GM19193 (cell line): Measurements from ENCODE around the gene NRIP1.

Source experiments
- POLR2A ChIP-seq: IDR thresholded peaks from 4 replicates; pipeline ENCODE4 v1.6.1; 2011; ENCODE audit not compliant: insufficient read depth, insufficient read length; ENCODE audit errors: extremely low read depth

NRIP1 gene

DNA sequence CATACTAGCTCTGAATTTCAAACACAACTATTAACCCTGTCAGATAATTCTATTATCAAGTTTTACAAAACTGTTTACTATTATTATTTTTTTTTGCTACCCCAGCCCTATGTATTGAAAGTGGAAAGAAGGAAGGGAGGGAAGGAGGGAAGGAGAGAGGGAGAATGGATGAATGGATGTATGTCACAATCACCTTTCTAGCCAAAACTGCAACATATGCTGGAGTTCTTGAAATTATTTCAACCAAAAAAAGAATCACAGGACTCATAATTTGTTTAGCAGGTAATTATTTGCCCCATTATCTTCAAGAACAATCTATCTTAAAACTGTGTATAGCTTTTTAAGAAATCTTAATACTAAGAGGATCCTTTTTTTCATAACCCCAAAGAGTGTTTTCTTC is 5.4 kb downstream of the NRIP1 start:
- no peak for TF ChIP-seq POLR2A

DNA sequence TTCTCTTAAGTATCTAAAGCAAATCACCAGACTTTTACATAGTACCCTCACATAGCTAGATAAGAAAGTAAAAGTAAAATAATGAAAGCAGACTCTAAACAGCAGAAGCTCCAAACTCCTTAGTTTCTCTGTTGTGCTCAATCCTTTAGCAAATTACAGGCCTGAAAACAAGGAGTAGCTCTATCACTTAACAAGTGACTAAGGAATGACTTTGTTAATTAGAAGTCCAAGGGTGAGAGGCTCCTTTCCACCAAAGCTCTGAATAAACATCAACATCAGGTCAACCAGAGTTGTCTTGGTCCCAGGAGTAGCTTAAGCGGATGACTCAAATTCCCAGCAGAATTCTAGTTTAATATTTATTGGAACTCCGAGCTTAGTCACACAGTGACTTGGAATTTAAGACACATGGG is 5.9 kb downstream of the NRIP1 start:
- TF ChIP-seq POLR2A, result no peak

DNA sequence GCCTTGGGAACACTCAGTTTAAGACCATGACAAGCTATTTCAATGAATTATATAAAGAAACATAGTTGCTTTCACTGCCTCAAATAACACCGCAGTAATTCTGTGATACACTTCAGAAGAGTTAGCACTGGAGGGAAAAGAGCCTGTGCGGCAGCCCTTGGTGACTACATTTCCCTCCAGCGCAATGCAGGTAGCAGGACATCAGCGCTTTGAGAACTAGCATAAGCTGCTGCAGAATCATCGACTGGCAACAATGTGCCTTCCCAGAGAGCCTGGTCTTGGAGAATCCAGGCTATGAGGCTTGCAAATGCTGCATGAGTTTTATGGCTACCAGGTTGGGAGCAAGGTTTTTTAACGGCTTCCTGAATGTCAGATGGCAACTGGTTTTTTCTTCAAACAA is 7.5 kb downstream of the NRIP1 start:
- TF ChIP-seq POLR2A, result no peak

DNA sequence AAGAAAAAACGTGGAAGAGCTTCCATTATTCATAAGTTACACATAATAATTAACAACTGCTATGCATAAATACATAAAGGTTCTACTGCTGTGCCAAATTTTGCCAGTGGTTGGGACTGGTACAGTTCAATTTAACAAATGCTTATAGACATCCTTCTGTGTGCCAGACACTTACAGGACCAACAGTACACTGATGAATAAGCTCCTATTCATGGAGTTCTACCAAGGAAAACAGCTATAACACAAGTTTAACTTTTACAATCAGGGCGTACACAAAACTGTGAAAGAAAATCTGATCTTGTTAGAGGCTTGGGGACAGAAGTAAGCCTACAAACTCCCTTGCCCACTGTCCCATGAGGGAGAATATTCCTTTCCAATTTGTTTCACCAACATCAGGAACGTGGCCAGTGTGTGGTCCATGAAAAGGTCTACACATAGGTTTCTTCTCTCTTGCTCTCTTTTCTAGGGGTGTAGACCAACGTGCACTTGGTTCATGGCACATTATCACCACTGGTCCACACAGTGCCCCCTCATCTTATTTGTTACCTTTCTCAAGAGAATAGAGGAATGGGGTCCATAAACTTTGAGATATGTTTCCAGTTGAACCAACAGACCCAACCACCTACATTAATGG is 10.1 kb downstream of the NRIP1 start:
- TF ChIP-seq POLR2A, result no peak

DNA sequence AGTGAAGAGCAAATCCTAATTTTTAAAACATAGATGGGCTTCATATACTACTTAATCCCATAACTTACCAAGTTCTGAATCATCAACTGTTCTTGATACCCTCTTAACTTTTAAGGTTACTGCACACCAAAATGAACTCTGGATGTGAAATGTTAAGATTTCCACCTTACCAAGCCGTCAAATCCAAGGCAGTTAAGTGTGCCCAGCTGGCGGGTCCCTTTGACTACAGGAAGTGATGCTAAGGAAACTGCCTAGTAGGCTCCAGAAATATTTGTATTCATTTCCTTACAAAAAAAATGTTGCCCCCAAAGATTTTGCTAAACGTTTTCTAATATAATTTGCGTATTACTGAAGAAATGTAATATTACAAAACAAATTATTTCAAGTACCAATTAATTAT is 10.7 kb downstream of the NRIP1 start:
- no peak for TF ChIP-seq POLR2A

DNA sequence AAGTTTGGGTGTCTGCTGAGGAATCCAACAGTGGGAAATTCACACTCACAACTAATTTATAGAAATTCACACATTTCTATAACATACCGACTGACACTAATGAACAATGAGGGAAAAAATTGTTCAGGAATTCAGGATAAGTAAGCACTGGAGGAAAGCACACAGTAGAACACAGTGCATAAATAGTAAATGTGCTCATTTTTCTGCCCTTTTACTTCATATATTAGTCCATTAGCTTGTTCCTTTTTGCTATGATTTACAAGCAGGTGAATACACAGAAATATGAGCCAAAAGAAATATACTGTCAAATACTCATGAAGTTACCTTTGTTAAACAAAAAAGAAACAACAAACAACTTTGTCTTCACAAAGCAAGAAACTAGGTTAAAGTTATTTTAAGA is 11.3 kb downstream of the NRIP1 start:
- no peak for TF ChIP-seq POLR2A

DNA sequence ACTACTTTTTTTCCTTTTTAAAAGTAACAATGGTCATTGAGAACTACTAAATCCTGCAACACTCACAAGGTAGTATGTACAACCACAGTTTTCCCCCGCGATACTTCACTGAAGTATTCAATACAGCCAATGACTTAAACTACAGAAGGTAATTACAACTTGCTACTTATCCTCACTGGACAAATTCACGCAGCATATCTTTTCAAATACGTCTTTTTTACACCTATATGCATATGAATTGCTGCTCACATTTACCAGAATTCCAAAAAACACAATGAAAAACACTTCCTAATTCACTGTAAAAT is 12.4 kb downstream of the NRIP1 start:
- TF ChIP-seq POLR2A, result no peak

DNA sequence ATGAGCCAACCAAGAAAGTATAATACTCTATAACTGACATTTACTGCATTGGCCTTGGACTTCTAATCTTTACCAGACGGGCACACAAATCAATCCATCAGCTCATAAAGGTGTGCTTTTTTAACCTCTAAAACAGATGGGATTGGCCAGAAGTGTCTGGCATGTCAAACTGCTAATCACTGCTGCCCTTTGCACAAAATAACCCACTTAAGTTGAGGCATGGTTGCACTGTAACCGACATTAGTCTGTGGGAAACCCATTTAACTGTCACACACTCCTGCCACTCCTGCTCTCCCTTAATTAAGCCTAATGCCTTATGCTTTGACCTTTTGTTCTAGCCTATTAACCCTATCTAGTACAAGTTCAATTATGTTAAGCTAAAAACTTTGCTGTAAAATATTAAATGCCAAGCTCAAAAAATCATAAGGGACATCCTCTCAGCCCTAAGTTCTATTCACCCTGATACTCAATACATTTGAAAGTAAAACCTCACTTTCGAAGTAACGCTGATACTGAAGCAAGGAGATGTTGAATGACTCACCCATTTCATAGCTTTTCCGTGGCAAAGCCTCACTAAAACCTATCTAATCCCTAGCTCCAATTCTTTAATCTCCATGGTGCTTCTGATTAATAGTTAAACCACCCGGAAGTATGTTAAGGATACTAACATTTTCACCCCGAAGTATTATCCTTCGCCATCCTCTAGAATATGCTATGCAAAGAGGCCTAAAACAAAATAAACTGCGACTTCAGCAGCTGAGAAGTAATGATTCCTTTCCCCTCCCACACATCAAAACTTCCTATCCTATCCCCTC is 12.9 kb downstream of the NRIP1 start:
- TF ChIP-seq POLR2A, result no peak

DNA sequence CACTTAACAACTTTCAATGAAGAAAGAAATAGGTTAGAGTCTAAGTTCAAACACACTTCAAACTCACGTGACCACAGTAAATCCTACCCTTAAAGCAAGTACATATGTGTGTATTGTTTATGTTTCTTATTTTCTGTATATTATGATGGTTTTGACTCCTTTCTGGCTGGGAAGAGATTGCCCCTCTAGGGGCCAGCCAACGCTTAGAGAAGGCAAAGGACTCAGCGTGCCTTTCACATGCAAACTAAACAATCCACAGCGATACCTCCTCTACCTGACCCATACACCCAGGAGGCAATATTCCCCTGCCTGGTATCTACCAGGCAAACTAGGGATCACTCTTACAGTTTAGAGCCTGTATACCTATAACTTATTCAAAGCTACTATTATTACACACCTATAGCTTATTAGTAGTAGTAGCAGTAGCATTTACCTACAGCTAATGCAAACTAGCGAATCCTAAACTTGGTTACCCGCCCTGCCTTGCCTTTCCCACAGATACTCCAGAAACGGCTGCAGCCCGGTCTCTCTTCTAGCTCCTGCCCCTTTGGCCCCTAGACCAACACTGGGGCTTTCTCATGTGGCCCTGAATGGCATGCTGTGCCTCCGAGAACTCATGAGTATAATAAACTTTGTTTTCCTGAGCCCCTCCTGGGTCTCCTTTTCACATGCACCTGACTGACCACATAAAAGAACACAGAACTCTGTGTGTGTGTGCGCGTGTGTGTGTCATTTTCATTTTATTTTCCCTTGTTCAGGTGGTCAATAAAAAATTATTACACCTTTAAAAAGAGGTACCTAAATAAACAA is 14.0 kb downstream of the NRIP1 start:
- TF ChIP-seq POLR2A, result no peak

DNA sequence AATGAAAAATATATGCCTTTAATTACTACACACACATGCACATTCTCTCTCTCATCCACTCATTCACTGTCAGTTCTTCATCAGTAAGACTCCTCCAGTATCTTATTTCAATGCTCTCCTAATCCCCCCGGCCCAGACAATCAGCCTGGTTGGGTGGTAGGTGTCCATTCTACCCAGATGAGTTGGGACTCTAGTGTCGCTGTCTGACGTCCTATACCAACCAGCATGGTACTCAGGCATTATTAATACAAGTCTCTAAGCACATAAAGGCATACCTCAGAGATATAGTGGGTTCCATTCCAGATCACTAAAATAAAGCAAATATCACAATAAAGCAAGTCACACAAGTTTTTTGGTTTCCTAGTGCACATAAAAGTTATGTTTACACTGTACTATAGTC is 19.8 kb downstream of the NRIP1 start:
- TF ChIP-seq POLR2A, result no peak

DNA sequence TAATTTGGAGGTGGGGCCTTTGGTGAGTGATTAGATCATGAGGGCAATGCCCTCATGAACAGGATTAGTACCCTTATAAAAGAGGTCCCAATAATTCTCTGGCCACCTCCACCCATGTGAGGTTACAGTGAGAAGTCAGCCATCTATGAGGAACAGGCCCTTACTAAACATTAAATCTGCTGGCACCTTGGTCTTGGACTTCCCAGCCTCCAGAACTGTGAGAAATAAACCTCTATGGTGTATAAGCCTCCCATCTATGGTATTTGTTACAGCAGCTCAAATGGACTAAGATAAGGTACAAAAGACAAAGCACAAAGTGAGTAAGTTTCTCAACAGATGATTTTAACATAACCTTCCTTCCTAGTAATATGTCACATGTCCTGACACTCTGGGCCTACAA is 22.3 kb downstream of the NRIP1 start:
- no peak for TF ChIP-seq POLR2A

DNA sequence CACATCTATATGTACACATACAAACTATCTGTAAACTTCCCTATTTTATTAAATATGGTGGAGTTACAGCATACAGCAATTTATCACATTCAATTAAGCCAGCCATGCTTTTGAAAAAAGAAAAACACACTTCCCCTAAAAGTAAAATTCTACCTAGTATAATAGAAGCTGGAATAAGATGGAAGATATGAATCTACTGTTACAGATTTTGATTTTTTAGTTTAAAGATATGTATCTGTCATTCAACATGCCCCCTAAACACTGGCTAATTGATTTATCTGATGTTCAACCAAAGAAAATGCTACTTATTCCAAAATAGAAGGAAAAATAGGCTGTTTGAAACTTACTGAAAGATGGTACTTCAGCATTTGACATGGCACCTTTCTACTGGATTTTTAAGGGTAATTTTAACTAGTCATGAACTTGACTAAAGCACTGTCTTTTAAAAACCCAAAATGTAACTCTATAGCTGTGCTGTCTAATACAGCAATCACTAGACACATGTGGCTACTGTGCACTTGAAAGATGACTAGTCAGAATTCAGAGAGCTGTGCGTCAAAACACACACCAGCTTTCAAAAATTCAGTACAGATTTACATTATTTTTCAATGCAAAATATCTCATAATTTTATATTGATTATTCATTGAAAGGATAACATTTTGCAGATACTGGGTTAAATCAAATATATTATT is 25.0 kb downstream of the NRIP1 start:
- TF ChIP-seq POLR2A, result no peak

DNA sequence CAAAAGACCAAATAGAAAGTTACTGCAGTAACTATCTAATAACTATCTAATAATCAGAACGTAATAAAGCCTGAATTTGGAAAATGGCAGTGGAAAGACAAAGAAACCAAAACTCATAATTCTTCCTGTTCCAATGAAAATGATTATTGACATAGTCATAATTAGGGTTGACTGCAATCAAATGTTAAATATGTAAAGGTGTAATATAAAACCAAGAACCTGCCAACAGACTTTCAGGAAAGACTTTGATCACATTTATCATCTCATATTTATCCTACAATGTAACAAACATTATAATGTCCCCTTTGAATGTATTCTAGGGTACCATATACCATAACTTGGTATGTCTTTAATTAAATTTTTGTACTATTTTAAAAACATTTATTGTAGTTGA is 26.9 kb downstream of the NRIP1 start:
- TF ChIP-seq POLR2A, result no peak

DNA sequence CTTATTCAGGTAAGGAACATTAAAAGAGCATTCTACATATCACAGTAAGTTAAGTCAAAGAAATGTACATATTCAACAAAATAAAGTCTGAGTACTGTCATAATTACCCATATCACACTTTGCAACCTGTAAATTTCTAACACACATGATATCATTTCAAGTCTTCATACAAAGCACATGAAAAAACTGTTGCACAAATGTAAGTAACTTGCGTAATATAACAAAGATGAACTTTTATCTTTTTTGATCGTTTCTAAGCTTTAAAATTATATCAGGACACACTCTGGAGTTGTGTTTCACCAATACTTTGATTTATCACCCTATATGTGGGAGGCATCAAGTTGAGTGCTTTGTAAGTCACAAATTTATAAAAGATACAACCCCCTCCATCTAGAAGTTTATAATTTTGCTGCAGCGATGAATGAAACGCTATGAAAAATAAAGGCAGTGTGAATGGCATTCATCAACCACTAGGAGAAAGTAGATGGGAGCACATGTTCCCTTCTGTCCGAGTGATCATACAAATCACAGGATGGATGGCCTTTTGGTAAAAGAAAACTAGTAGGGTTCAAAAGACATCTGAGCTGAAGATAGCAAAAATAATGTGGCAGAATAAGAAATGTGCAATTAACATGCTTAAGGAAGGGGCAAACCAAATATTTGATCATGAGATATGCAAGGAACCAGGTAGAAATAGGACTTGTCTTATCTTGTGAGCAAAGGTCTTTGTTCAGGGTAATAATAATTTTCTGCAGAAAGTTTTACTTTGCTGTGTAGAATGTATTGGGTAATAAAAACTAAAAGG is 27.5 kb downstream of the NRIP1 start:
- TF ChIP-seq POLR2A, result no peak
